CD14-positive monocyte (primary cell): Measurements from ENCODE around the gene FXYD1. TPM values are rescaled to one million over a fixed set of nuclear protein-coding genes. Genes with fewer than 3 reads are reported as not detected.

Experiments
- DNase-seq, 3 donors: peaks; one replicate each; pipeline ENCODE4 v3.0.0-alpha.2; 2011 to 2022
- H2AFZ ChIP-seq: 2 replicates; pipeline ENCODE4 v1.6.0; 2012; ENCODE audit warnings: mild to moderate bottlenecking, low read depth, low read length, inconsistent platforms; ENCODE audit not compliant: insufficient read depth, poor library complexity, severe bottlenecking
- H3K27ac ChIP-seq, 2 donors: 1 replicate in 1 of 2; 2 replicates in 1 of 2; pipeline ENCODE4 v1.5.1; 2012 to 2013; ENCODE audit warnings: low read length in 2 of 2, control low read depth in 1 of 2, inconsistent platforms in 1 of 2, low read depth in 1 of 2, mild to moderate bottlenecking in 1 of 2
- H3K27me3 ChIP-seq, 2 donors: one replicate each; pipeline versions ENCODE4 v1.6.0 to v1.6.1; 2011 to 2013; ENCODE audit warnings: low read length in 2 of 2; ENCODE audit not compliant: control insufficient read depth in 2 of 2, insufficient read depth in 2 of 2
- H3K36me3 ChIP-seq, 2 donors: replicated peaks in 1 of 2; 1 replicate in 1 of 2; 2 replicates in 1 of 2; pipeline versions ENCODE4 v1.5.1 to v1.6.1; 2012 to 2013; ENCODE audit warnings: low read length in 2 of 2, control low read depth in 1 of 2, inconsistent platforms in 1 of 2, mild to moderate bottlenecking in 1 of 2; ENCODE audit not compliant: insufficient read depth in 2 of 2, control insufficient read depth in 1 of 2
- H3K4me1 ChIP-seq, 2 donors: 1 replicate in 1 of 2; 2 replicates in 1 of 2; pipeline versions ENCODE4 v1.5.1 to v1.6.1; 2012 to 2013; ENCODE audit warnings: low read length in 2 of 2, control low read depth in 1 of 2, inconsistent platforms in 1 of 2, mild to moderate bottlenecking in 1 of 2, moderate library complexity in 1 of 2; ENCODE audit not compliant: insufficient read depth in 2 of 2, control insufficient read depth in 1 of 2
- H3K4me2 ChIP-seq: replicated peaks from 2 replicates; pipeline ENCODE3; 2012; ENCODE audit warnings: low read length, moderate library complexity, mild to moderate bottlenecking; ENCODE audit not compliant: poor library complexity, severe bottlenecking; ENCODE audit errors: extremely low read depth
- H3K4me3 ChIP-seq, 3 experiments: fragments of 200-600 bp in 1 of 3; sonication (generic) in 1 of 3; replicated peaks in 1 of 3; 1 replicate in 2 of 3; 2 replicates in 1 of 3; pipeline ENCODE4 v1.5.1; 2011 to 2013; ENCODE audit warnings: low read length in 3 of 3, mild to moderate bottlenecking in 3 of 3, control low read depth in 2 of 3, low read depth in 2 of 3, inconsistent platforms in 1 of 3, moderate library complexity in 1 of 3
- H3K79me2 ChIP-seq: 2 replicates; pipeline ENCODE4 v1.6.0; 2012; ENCODE audit warnings: mild to moderate bottlenecking, control low read depth, inconsistent platforms, low read length, moderate library complexity; ENCODE audit not compliant: insufficient read depth
- H3K9ac ChIP-seq: 2 replicates; pipeline ENCODE4 v1.6.0; 2017; ENCODE audit warnings: low read length, mild to moderate bottlenecking; ENCODE audit not compliant: insufficient read depth, poor library complexity, severe bottlenecking
- H3K9me3 ChIP-seq, 2 donors: replicated peaks in 1 of 2; 1 replicate in 1 of 2; 2 replicates in 1 of 2; pipeline versions ENCODE4 v1.5.1 to v1.6.1; 2012 to 2013; ENCODE audit warnings: low read length in 2 of 2, control low read depth in 1 of 2; ENCODE audit not compliant: control insufficient read depth in 1 of 2, insufficient read depth in 1 of 2
- H4K20me1 ChIP-seq: 2 replicates; pipeline ENCODE4 v1.6.0; 2012; ENCODE audit warnings: mild to moderate bottlenecking, low read length, control low read depth, moderate library complexity; ENCODE audit not compliant: insufficient read depth
- H3K27ac Mint-ChIP-seq, 7 donors: one replicate each; pipeline ENCODE4 v1.8.0; 2020; ENCODE audit warnings: mild to moderate bottlenecking in 7 of 7, mixed read lengths in 7 of 7, moderate library complexity in 6 of 7, inconsistent platforms in 2 of 7
- H3K27me3 Mint-ChIP-seq, 3 donors: one replicate each; pipeline ENCODE4 v1.8.0; 2021 to 2022; ENCODE audit warnings: low read depth in 3 of 3, mild to moderate bottlenecking in 3 of 3, mixed read lengths in 3 of 3, moderate library complexity in 3 of 3, inconsistent platforms in 1 of 3
- H3K36me3 Mint-ChIP-seq, 2 donors: one replicate each; pipeline ENCODE4 v1.8.0; 2020; ENCODE audit warnings: mixed read lengths in 2 of 2, inconsistent platforms in 1 of 2, mild to moderate bottlenecking in 1 of 2
- H3K4me1 Mint-ChIP-seq: one replicate; pipeline ENCODE4 v1.8.0; 2020; ENCODE audit warnings: mild to moderate bottlenecking, mixed read lengths
- H3K4me3 Mint-ChIP-seq, 2 donors: one replicate each; pipeline ENCODE4 v1.8.0; 2020; ENCODE audit warnings: mild to moderate bottlenecking in 2 of 2, mixed read lengths in 2 of 2, moderate library complexity in 1 of 2
- H3K9me3 Mint-ChIP-seq, 7 donors: one replicate each; pipeline ENCODE4 v1.8.0; 2020 to 2022; ENCODE audit warnings: mixed read lengths in 7 of 7, mild to moderate bottlenecking in 6 of 7, moderate library complexity in 6 of 7, inconsistent platforms in 2 of 7
- WGBS: methylation state at CpG from one replicate; pipeline ENCODE4 v1.1.5; 2013; ENCODE audit warnings: missing lambda C conversion rate; ENCODE audit not compliant: insufficient coverage; 5-methylcytosine and 5-hydroxymethylcytosine counted together
- intact Hi-C, 2 donors: fragments of 100-400 bp; cut with micrococcal nuclease; formaldehyde crosslinking; loops; one replicate each; pipeline versions ENCODE4 v1.15.0 to v1.15.1; 2023
- polyA plus RNA-seq, 3 donors: library from polyadenylated mRNA; depleted of rRNA in 1 of 3; unstranded in 2 of 3; stranded (reverse) in 1 of 3; fragments of 300-500 nt in 2 of 3; fragments of >200 nt in 1 of 3; fragmentation: Illumina TruSeq in 2 of 3; gene quantifications; 1 replicate in 2 of 3; 2 replicates in 1 of 3; pipeline ENCODE4 v1.2.3, GENCODE V29; 2012 to 2021
- TF ChIP-seq, protein P1 (sequence below): fragments of 200-600 bp; IDR thresholded peaks from one replicate; pipeline ENCODE4 v1.8.0; 2022; ENCODE audit warnings: antibody characterized with exemption, mild to moderate bottlenecking

FXYD1 gene
- polyA plus RNA-seq, 3 donors: 0.25 to 0.74 TPM; not detected in 1

DNA sequence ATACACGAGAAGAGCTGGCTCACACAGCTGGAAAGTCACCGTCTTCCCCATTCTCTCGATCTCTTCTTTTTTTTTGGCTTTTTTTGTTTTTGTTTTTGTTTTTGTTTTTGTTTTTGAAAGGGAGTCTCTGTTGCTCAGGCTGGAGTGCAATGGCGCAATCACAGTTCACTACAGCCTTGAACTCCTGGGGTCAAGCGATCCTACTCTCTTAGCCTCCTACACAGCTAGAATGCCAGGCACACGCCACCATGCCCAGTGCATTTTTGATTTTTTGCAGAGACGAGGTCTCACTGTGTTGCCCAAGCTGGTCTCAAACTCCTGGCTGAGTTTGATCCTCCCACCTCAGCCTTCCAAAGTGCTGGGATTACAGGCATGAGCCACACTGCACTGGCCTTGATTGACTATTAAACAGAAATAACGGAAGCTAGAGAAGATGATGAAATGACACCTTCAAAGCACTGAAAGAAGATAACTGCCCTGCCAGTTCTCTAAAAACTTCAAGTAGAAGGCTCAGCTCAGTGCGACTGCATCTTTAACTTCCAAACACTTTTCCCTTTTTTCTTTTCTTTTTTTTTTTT, 19.0 kb upstream of the FXYD1 start:
- H3K4me3 Mint-ChIP-seq: no peak overlapping the region
- TF ChIP-seq, protein P1, sequence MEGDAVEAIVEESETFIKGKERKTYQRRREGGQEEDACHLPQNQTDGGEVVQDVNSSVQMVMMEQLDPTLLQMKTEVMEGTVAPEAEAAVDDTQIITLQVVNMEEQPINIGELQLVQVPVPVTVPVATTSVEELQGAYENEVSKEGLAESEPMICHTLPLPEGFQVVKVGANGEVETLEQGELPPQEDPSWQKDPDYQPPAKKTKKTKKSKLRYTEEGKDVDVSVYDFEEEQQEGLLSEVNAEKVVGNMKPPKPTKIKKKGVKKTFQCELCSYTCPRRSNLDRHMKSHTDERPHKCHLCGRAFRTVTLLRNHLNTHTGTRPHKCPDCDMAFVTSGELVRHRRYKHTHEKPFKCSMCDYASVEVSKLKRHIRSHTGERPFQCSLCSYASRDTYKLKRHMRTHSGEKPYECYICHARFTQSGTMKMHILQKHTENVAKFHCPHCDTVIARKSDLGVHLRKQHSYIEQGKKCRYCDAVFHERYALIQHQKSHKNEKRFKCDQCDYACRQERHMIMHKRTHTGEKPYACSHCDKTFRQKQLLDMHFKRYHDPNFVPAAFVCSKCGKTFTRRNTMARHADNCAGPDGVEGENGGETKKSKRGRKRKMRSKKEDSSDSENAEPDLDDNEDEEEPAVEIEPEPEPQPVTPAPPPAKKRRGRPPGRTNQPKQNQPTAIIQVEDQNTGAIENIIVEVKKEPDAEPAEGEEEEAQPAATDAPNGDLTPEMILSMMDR: no peak
- H3K36me3 ChIP-seq: no peaks in the 10 kb centered on the region
- peaks cover 0 to 2% (median 0%) of the 10 kb centered on the region in 7 donors for H3K9me3 Mint-ChIP-seq
- peak in 1 of 3 donors; percentile 27 for DNase-seq
- WGBS: 70% methylated on average over 7 of the region's 9 CpGs
- H3K4me3 ChIP-seq: no peak overlapping the region
- no peak overlapping the region for H3K9ac ChIP-seq
- peaks cover 41% of the 10 kb centered on the region for H3K4me1 Mint-ChIP-seq
- intact Hi-C loops: no loop called here
- H4K20me1 ChIP-seq: no peaks in the 10 kb centered on the region
- no peak overlapping the region for H3K4me2 ChIP-seq
- peaks cover 8 to 23% (median 19%) of the 10 kb centered on the region in 3 donors for H3K27me3 Mint-ChIP-seq
- H3K9me3 ChIP-seq: no peaks in the 10 kb centered on the region
- peak overlapping the region in 3 of 7 donors; percentile 19 to 80 (median 74) for H3K27ac Mint-ChIP-seq
- H3K79me2 ChIP-seq: no peaks in the 10 kb centered on the region
- peak overlapping the region; percentile 8 for H2AFZ ChIP-seq
- no peaks in the 10 kb centered on the region for H3K36me3 Mint-ChIP-seq
- H3K27ac ChIP-seq: no peak overlapping the region
- H3K27me3 ChIP-seq: no peaks in the 10 kb centered on the region
- H3K4me1 ChIP-seq: peaks cover 31 to 39% of the 10 kb centered on the region in 2 donors

DNA sequence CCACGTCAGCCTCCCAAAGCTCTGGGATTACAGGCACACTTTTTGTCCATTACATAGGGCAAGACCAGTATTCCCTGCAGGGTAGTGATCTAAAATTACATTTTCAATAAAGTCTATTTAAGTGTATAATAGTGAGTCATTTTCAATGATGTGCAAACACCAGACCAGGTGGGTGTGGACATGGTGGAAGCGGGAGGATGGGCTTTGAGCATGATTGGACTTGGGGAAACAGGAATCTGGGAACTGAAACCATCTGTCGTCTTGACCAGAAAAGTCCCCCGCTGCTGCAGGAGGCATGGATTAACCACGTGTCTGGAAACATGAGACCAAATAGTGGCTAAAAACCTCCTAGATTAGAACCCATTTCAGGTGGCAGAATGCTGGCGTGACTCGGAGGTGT, 18.1 kb upstream of the FXYD1 start:
- Mint-ChIP-seq H3K36me3 (no peaks in the 10 kb centered on the region), H3K9me3 (peaks cover 0 to 2% (median 0%) of the 10 kb centered on the region in 7 donors), H3K4me3 (no peak overlapping the region), H3K27ac (peak overlapping the region in 3 of 7 donors; percentile 14 to 65 (median 64)), H3K4me1 (peaks cover 42% of the 10 kb centered on the region), H3K27me3 (peaks cover 9 to 23% (median 16%) of the 10 kb centered on the region in 3 donors)
- no peaks in the 10 kb centered on the region for H3K36me3 ChIP-seq
- H2AFZ ChIP-seq: no peak overlapping the region
- no peaks in the 10 kb centered on the region for H4K20me1 ChIP-seq
- H3K79me2 ChIP-seq: no peaks in the 10 kb centered on the region
- H3K4me2 ChIP-seq: no peak overlapping the region
- H3K9ac ChIP-seq: no peak overlapping the region
- peaks cover 32 to 40% of the 10 kb centered on the region in 2 donors for H3K4me1 ChIP-seq
- DNase-seq: peak; percentile 47 to 86 (median 58)
- H3K27ac ChIP-seq: no peak overlapping the region
- H3K4me3 ChIP-seq: no peak overlapping the region
- H3K27me3 ChIP-seq: no peaks in the 10 kb centered on the region
- TF ChIP-seq, protein P1: no peak
- intact Hi-C loops: no loop called here
- H3K9me3 ChIP-seq: no peaks in the 10 kb centered on the region
- 10% methylated on average over 3 of the region's 7 CpGs for WGBS
